ENCODE results near the gene SPANXN4. TPM values are rescaled to one million over a fixed set of nuclear protein-coding genes. Genes with fewer than 3 reads are reported as not detected.

Gene SPANXN4
- total RNA-seq, 2 donors from 2014 or later: not detected

DNA sequence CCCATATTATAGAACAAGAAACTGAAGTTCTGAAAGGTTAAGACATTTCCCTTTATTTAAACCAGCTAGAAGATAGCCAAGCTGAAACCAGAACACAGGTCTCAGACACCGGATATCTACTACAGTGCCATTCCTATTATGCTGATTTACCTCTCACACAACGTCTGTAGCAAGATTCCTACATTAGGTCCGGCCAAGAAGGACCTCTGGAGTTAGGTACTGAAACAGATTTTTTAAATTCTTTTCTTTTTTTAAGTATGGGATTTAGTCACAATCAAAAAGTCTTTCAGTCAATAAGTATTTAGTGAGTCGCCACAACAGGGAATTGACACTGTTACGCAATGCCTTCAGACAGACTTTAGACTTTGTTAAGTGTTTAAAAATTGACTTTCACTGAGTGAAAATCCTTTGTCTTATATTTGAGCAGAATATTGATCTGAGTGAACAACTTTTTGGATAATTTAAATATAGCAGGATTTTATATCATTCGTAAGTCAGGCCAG, 26.5 kb upstream of the SPANXN4 start:
- no peaks in the 10 kb centered on the region for H3K9me3 ChIP-seq (ENCODE audit: control insufficient read depth, low read length)
- H3K4me3 ChIP-seq (ENCODE audit: low read length): no peak overlapping the region
- no peaks in the 10 kb centered on the region for H3K4me1 ChIP-seq (ENCODE audit: control insufficient read depth, insufficient read depth, low read length)
- no peaks in the 10 kb centered on the region for H3K27me3 Mint-ChIP-seq (ENCODE audit: insufficient read depth)
- WGBS, 2 experiments (ENCODE audit: insufficient coverage in 1 of 2, insufficient read length in 1 of 2): 84% methylated on average over 6 of the region's 6 CpGs; no CpG with 5 or more reads in 1 of the 2 experiments
- no peak overlapping the region for H3K27ac ChIP-seq (ENCODE audit: low read depth, low read length)
- no peak for DNase-seq
- H3K36me3 ChIP-seq (ENCODE audit: control insufficient read depth, insufficient read depth, low read length): no peaks in the 10 kb centered on the region
- H3K27ac Mint-ChIP-seq: no peak overlapping the region
- H3K4me1 Mint-ChIP-seq: no peaks in the 10 kb centered on the region
- no peak overlapping the region for H3K4me3 Mint-ChIP-seq
- H3K27me3 ChIP-seq (ENCODE audit: control insufficient read depth, insufficient read depth, low read length, poor library complexity, severe bottlenecking): no peaks in the 10 kb centered on the region
- H3K9me3 Mint-ChIP-seq: peaks cover 43% of the 10 kb centered on the region
- no peaks in the 10 kb centered on the region for H3K36me3 Mint-ChIP-seq (ENCODE audit: low read depth)
- H3K9ac ChIP-seq (ENCODE audit: extremely low read depth, low read length, poor library complexity, severe bottlenecking): no peak overlapping the region
- TF ChIP-seq, protein P1, sequence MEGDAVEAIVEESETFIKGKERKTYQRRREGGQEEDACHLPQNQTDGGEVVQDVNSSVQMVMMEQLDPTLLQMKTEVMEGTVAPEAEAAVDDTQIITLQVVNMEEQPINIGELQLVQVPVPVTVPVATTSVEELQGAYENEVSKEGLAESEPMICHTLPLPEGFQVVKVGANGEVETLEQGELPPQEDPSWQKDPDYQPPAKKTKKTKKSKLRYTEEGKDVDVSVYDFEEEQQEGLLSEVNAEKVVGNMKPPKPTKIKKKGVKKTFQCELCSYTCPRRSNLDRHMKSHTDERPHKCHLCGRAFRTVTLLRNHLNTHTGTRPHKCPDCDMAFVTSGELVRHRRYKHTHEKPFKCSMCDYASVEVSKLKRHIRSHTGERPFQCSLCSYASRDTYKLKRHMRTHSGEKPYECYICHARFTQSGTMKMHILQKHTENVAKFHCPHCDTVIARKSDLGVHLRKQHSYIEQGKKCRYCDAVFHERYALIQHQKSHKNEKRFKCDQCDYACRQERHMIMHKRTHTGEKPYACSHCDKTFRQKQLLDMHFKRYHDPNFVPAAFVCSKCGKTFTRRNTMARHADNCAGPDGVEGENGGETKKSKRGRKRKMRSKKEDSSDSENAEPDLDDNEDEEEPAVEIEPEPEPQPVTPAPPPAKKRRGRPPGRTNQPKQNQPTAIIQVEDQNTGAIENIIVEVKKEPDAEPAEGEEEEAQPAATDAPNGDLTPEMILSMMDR (conservative IDR thresholded peaks at IDR 0.05): no peak

DNA sequence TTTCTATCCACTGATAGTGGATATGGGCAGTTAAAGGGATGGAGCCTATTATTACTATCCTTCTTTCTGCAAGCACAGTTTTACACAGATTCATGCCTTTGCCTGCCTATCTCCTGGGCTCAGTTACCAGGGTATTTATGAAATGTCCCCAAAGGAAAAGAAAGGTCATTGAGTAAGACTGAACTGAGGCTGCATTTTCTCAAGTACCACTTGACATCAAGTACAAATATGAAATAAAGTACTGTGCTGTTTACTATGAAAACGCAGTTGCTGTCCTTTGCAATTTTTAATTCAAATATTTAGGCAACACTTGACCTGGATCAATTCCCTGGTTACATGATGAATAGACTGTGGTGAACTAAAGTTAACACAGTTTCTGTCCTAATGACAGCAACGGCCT, 23.5 kb upstream of the SPANXN4 start:
- TF ChIP-seq, protein P1 (conservative IDR thresholded peaks at IDR 0.05): no peak
- H3K4me3 ChIP-seq (ENCODE audit: low read length): no peak overlapping the region
- H3K9ac ChIP-seq (ENCODE audit: extremely low read depth, low read length, poor library complexity, severe bottlenecking): no peak overlapping the region
- no peaks in the 10 kb centered on the region for H3K36me3 Mint-ChIP-seq (ENCODE audit: low read depth)
- H3K27me3 Mint-ChIP-seq (ENCODE audit: insufficient read depth): no peaks in the 10 kb centered on the region
- H3K4me1 ChIP-seq (ENCODE audit: control insufficient read depth, insufficient read depth, low read length): no peaks in the 10 kb centered on the region
- no peak overlapping the region for H3K4me3 Mint-ChIP-seq
- no peaks in the 10 kb centered on the region for H3K9me3 ChIP-seq (ENCODE audit: control insufficient read depth, low read length)
- no peaks in the 10 kb centered on the region for H3K4me1 Mint-ChIP-seq
- WGBS, 2 experiments (ENCODE audit: insufficient coverage in 1 of 2, insufficient read length in 1 of 2): 83% methylated on average over 1 of the region's 2 CpGs; no CpG with 5 or more reads in 1 of the 2 experiments
- H3K27me3 ChIP-seq (ENCODE audit: control insufficient read depth, insufficient read depth, low read length, poor library complexity, severe bottlenecking): no peaks in the 10 kb centered on the region
- H3K9me3 Mint-ChIP-seq: peaks cover 33% of the 10 kb centered on the region
- H3K27ac Mint-ChIP-seq: no peak overlapping the region
- no peaks in the 10 kb centered on the region for H3K36me3 ChIP-seq (ENCODE audit: control insufficient read depth, insufficient read depth, low read length)
- H3K27ac ChIP-seq (ENCODE audit: low read depth, low read length): no peak overlapping the region
- DNase-seq: no peak

DNA sequence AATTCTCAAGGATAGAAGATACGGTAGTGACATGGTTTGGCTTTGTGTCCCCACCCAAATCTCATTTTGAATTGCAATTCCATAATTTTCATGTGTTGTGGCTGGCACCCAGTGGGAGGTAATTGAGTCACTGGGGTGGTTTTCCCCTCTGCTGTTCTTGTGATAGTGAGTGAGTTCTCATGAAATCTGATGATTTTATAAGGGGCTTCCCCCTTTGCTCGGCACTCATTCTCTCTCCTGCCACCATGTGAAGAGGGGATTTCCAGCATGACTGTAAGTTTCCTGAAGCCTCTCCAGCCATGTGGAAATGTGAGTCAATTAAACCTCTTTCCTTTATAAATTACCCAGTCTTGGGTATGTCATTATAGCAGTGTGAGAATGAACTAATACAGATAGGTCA, 8.5 kb upstream of the SPANXN4 start:
- Histone ChIP-seq H3K36me3 (ENCODE audit: control insufficient read depth, insufficient read depth, low read length) (no peaks in the 10 kb centered on the region), H3K4me1 (ENCODE audit: control insufficient read depth, insufficient read depth, low read length) (no peaks in the 10 kb centered on the region), H3K27me3 (ENCODE audit: control insufficient read depth, insufficient read depth, low read length, poor library complexity, severe bottlenecking) (no peaks in the 10 kb centered on the region), H3K4me3 (ENCODE audit: low read length) (no peak overlapping the region), H3K9me3 (ENCODE audit: control insufficient read depth, low read length) (no peaks in the 10 kb centered on the region), H3K9ac (ENCODE audit: extremely low read depth, low read length, poor library complexity, severe bottlenecking) (no peak overlapping the region), H3K27ac (ENCODE audit: low read depth, low read length) (no peak overlapping the region)
- TF ChIP-seq, protein P1 (conservative IDR thresholded peaks at IDR 0.05): no peak
- no peaks in the 10 kb centered on the region for H3K27me3 Mint-ChIP-seq (ENCODE audit: insufficient read depth)
- 67% methylated on average over 1 of the region's 2 CpGs; no CpG with 5 or more reads in 1 of the 2 experiments for WGBS, 2 experiments (ENCODE audit: insufficient coverage in 1 of 2, insufficient read length in 1 of 2)
- H3K27ac Mint-ChIP-seq: no peak overlapping the region
- no peak for DNase-seq
- no peak overlapping the region for H3K4me3 Mint-ChIP-seq
- no peaks in the 10 kb centered on the region for H3K36me3 Mint-ChIP-seq (ENCODE audit: low read depth)
- H3K9me3 Mint-ChIP-seq: peaks cover 59% of the 10 kb centered on the region
- no peaks in the 10 kb centered on the region for H3K4me1 Mint-ChIP-seq
